SHP77 (cell line): ENCODE data around the gene LRWD1.
"Not testable (repeated sequence)": the region's sequence is repeated elsewhere in the genome, so short reads cannot be mapped to it uniquely, and the experiment has no call there.

ENCODE experiments used
- DNase-seq, 2 experiments: peaks; one replicate each; lab custom pipeline; 2025; lab: John Stamatoyannopoulos, UW

LRWD1 gene

GRCh38 chr7:102496861-102497260 is 32.1 kb downstream of the LRWD1 start:
- DNase-seq = not testable (repeated sequence)

GRCh38 chr7:102497308-102497707 is 32.5 kb downstream of the LRWD1 start:
- not testable (repeated sequence) for DNase-seq

- not testable (repeated sequence) for DNase-seq
Observed at GRCh38 chr7:102498321-102498720, 33.5 kb downstream of the LRWD1 start.

GRCh38 chr7:102503141-102503540 is 38.4 kb downstream of the LRWD1 start:
- DNase-seq = not testable (repeated sequence)

- DNase-seq = not testable (repeated sequence)
Observed at GRCh38 chr7:102505298-102506185, 40.8 kb downstream of the LRWD1 start.

GRCh38 chr7:102507410-102508088 is 42.8 kb downstream of the LRWD1 start:
- DNase-seq = not testable (repeated sequence)

GRCh38 chr7:102510575-102510974 is 45.8 kb downstream of the LRWD1 start:
- DNase-seq = not testable (repeated sequence)

- DNase-seq = not testable (repeated sequence)
Observed at GRCh38 chr7:102511860-102512522, 47.2 kb downstream of the LRWD1 start.

- not testable (repeated sequence) for DNase-seq
Observed at GRCh38 chr7:102512642-102513221, 47.9 kb downstream of the LRWD1 start.

- DNase-seq = not testable (repeated sequence)
Observed at GRCh38 chr7:102514881-102515721, 50.3 kb downstream of the LRWD1 start.

GRCh38 chr7:102515889-102516288 is 51.1 kb downstream of the LRWD1 start:
- DNase-seq = not testable (repeated sequence)

- DNase-seq = not testable (repeated sequence)
Observed at GRCh38 chr7:102516951-102517350, 52.2 kb downstream of the LRWD1 start.

- DNase-seq = not testable (repeated sequence)
Observed at GRCh38 chr7:102517550-102518147, 52.9 kb downstream of the LRWD1 start, which contains the start of gene RASA4B. Gene RASA4B, minus strand, starts transcription at chr7:102517777. Its CDS starts 67 bp downstream, at chr7:102517710.

- not testable (repeated sequence) for DNase-seq
Observed at GRCh38 chr7:102520797-102521196, 56.0 kb downstream of the LRWD1 start.
